ENCODE measurements around the gene IL36A.

DNA sequence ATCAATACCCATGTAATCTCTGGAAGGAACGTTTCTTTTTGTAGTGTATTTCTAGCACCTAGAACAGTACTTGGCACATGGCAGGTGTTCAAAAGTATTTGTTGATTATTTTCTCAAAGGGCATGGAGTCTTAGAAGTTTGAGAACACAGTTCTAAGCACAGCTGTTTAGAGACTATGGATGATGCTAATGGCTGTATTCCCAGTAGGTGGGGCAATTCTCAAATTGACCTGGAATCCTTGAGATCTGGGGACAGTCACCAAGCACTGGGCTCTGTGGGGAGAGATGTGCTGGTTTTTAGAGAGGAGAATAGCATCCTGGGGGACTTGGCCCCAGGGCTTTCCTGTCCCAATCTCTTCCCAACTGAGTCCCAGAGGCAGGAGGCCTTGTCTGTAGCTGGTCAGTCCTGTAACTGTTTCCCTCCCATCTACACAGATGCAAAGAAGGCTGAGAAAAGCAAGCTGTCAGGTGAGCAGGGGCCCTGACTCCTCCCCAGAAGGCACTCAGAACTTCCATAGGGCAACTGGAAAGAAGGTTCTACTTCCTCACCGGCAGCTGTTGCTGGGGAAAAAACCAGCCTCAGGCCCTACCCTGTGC lies 44.9 kb upstream of the IL36A start:
- TF ChIP-seq, protein P1, sequence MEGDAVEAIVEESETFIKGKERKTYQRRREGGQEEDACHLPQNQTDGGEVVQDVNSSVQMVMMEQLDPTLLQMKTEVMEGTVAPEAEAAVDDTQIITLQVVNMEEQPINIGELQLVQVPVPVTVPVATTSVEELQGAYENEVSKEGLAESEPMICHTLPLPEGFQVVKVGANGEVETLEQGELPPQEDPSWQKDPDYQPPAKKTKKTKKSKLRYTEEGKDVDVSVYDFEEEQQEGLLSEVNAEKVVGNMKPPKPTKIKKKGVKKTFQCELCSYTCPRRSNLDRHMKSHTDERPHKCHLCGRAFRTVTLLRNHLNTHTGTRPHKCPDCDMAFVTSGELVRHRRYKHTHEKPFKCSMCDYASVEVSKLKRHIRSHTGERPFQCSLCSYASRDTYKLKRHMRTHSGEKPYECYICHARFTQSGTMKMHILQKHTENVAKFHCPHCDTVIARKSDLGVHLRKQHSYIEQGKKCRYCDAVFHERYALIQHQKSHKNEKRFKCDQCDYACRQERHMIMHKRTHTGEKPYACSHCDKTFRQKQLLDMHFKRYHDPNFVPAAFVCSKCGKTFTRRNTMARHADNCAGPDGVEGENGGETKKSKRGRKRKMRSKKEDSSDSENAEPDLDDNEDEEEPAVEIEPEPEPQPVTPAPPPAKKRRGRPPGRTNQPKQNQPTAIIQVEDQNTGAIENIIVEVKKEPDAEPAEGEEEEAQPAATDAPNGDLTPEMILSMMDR (IDR thresholded peaks at IDR 0.05; ENCODE audit: extremely low read depth in 1 of 2, insufficient read depth in 1 of 2, low read depth in 1 of 2, low read length in 2 of 2) = no peak
- TF ChIP-seq, protein P2, sequence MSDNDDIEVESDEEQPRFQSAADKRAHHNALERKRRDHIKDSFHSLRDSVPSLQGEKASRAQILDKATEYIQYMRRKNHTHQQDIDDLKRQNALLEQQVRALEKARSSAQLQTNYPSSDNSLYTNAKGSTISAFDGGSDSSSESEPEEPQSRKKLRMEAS (IDR thresholded peaks at IDR 0.05; ENCODE audit: insufficient read depth, insufficient read length) = no peak
- TF ChIP-seq POLR2A (IDR thresholded peaks at IDR 0.05; ENCODE audit: low read depth, low read length) (no peak), EZH2 (IDR thresholded peaks at IDR 0.05; ENCODE audit: borderline replicate concordance, low read depth, low read length, severe bottlenecking) (no peak), POLR2AphosphoS5 (IDR thresholded peaks at IDR 0.05; ENCODE audit: insufficient read depth, low read depth, low read length) (no peak), JUN (IDR thresholded peaks at IDR 0.05; ENCODE audit: borderline replicate concordance, insufficient read depth, insufficient read length, low read depth) (no peak), GATA2 (IDR thresholded peaks at IDR 0.05; ENCODE audit: insufficient read depth, insufficient read length, low read depth, low read length) (no peak), FOS (IDR thresholded peaks at IDR 0.05; ENCODE audit: borderline replicate concordance, insufficient read depth, low read length) (no peak), MYC (IDR thresholded peaks at IDR 0.05; ENCODE audit: low read depth, low read length) (no peak)

Measured in endothelial cell of umbilical vein (primary cell).